NCI-H146 (cell line): ENCODE data around the gene HSF2BP.
A peak's percentile ranks its signal among the peaks of the same experiment; 100 is the strongest.
"Not testable (repeated sequence)": the region's sequence is repeated elsewhere in the genome, so short reads cannot be mapped to it uniquely, and the experiment has no call there.

Source experiments
- DNase-seq: peaks from one replicate; lab custom pipeline; 2025; lab: John Stamatoyannopoulos, UW

HSF2BP gene

DNA sequence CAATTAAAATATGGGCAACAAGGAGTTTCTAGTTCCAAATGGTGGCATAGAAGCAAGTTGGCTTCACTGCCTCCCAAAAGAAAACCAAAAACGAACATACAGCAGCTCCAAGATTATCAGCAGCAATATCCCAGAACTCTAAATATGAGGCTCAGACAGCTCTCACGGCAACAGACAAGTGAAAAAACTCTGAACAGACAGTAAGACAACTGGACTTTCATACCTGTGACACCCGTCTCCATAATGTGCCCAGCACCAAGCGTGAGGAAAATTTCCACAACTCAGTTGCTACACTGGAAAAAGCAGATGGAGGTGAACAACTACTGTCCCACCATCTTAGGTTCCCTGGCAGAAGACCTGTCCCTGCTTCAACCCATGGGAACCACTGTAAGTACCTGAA is 39.9 kb downstream of the HSF2BP start:
- no peak for DNase-seq

DNA sequence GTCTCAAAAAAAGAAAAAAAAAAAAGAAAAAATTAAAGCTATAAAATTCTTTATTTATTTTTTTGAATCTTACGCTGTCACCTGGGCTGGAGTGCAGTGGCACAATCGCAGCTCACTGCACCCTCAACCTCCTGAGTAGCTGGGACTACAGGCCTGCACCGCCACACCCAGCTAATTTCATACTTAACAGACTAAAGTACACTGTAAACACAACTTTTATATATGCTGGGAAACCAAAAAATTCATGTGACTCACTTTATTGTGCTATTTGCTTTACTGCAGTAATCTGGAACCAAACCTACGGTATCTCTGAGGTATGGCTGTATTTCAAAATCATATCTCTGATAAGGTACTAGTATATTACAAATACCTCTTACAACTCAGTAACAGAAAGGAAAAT is 40.3 kb downstream of the HSF2BP start:
- no peak for DNase-seq

DNA sequence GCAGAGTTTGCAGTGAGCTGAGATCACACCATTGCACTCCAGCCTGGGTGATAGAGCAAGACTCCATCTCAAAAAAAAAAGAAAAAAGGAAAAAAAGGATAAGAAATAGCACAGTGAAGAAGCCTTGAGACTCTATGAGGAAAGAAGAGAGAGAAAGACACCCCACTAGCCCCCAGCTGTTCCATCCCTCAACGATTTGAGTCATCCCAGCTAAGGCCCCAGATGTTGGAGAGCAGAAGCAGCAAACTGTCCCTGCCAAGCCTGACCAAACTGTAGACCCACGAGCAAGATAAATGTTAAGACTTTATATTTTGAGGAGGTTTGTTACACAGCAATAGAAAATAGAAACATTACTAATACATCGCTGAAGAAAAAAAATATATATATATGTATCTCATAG is 42.4 kb downstream of the HSF2BP start:
- DNase-seq, result not testable (repeated sequence)

DNA sequence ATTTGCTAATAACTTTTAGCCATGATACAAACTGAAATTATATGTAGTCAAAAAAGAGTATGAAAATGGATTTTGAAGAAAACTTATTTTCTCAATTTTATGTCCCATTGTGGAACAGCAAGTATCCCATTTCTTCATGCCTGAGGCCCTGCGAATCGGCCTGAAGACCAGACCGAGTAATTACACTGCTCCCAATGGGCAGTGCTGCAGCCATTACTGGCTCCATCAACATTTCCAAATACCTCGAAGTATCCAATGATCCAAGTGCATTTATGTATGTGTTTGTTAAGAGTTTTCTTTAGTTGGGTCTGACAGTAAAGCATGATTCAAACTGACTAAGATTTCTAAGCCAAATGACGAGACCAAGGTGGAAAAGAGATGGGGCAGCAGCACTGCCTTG is 44.4 kb downstream of the HSF2BP start:
- DNase-seq, result no peak

DNA sequence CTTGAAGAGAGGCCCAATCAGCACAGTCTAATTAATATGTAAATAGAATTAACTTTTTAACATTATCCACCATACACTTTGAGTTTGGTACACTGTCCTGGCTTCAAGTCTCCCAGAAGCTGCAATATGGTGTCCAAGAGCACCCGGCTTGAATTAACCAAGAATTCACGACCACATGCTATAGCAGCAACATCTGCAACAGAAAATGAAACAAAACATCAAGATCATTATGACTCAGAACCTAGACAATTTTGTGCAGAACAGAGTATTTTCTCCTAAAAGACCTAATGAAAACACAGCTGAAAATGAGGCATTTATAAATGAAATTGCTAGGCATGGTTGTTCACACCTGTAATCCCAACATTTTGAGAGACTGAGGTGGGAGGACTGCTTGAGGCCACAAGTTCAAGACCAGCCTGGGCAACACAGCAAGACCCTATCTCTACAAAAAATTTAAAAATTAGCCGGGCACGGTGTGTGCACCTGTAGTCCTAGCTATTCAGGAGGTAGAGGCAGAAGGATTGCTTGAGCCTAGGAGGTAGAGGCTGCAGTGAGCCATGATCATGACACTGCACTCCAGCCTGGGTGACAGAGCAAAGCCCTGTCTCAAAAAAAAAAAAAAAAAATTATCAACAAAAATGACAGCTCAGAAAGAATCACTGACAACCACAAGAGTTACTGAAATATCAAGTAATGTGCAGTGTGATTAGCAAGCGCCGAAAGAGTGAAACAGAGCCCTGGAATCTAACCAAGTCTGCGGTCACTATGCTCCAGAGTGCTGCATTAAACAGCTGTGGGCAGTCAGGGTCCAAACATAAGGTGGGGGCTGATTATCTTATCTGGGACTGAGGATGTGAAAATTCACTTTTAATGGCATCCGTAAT is 45.3 kb downstream of the HSF2BP start:
- no peak for DNase-seq

DNA sequence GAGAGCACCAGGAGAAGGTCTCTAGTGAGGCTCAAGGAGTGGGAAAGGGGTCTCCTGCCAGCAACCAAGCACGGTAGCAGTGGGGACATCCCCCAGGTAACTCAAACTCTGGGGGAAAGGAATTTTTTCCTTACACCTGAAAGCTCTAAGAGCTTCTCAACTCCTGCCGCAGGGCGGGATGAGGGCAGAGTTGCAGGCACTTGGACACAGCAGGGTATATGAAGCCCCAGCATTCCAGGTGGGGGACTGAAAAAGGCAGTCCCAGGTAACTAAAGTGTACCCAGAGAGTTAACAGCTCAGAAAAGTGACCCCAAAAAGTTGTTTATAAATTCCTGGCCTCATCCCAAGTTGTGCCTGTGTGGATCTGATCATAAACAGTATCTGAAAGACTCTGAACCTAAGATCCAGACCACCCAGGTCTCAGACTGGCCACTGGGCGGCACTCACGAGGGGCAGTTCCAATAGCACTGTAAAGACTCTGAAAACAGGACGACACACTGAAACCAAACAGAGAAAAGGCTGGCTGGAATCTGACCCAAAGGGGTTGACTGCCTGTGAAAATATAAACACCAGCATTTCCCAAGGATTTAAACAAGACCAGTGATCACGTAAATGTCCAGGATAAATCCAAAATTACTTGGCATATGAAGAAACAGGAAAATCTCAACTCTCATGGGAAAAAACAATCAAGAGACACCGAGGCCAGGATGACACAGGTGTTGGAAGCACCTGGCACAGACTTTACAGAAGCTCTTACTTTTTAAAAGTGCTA is 47.5 kb downstream of the HSF2BP start:
- DNase-seq, result peak; percentile 70

DNA sequence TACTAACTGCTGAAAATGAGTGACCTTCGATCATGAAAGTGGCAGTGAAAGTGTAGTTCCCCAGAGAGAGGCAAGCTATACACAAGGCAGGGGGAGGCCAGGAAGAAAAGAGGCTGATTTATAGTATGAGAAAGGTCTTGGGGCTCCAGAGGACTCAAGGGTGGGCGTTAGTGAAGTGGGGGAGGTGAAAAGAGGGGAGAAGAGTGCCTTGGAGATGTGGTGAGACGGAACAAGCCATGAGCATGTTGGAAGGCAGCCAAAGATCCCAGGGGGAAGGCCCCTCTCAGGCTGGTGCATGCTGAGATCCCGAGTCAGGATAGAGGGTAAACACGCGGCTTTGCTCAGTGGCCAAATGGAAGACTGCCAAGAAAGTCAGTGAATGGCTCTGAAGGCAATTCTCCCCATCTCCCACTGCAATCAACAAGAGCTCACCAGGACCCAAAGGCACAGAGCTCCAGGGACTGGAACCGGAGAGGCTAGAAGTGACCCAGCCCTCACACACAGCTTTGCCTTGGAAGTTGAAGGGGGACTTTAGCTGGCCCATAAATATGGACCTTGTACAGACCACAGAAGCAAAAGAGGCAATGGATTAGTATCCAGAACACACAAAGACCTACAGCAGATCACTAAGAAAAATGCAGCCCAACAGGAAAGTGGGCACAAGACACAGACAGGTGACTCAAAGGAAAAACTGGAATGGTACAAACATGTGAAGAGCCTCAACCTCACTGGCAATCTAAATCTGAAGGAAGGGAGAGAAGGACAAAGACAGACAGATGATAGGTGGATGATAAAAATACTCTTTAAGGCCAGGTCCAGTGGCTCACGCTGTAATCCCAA is 49.6 kb downstream of the HSF2BP start:
- peak; percentile 70 for DNase-seq

DNA sequence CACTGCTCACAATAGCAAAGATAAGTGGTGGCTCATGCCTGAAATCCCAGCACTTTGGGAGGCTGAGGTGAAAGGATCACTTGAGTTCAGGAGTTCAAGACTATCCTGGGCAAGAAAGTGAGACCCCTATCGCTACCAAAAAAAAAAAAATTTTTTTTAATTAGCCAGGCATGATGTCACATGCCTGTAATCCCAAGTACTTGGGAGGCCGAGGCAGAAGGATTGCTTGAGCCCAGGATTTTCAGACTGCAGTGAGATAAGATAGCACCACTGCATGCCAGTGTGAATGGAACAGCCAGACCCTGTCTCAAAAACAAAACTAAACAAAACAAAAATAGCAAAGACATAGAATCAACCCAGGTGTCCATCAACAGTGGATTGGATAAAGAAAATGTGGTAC is 50.6 kb downstream of the HSF2BP start:
- DNase-seq, result no peak

DNA sequence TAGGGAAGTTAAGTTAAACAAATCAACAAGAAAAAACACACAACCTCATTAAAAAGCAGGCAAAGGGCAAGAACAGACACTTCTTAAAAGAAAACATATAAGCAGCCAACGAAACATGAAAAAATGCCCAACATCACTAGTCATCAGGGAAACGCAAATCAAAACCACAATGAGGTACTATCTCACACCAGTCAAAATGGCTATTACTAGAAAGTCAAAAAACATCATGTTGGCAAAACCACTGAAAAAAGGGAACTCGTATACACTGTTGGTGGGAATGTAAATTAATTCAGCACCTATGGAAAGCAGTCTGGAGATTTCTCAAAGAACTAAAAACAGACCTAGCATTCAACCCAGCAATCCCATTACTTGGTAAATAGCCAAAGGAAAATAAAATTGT is 51.1 kb downstream of the HSF2BP start:
- DNase-seq, result no peak

DNA sequence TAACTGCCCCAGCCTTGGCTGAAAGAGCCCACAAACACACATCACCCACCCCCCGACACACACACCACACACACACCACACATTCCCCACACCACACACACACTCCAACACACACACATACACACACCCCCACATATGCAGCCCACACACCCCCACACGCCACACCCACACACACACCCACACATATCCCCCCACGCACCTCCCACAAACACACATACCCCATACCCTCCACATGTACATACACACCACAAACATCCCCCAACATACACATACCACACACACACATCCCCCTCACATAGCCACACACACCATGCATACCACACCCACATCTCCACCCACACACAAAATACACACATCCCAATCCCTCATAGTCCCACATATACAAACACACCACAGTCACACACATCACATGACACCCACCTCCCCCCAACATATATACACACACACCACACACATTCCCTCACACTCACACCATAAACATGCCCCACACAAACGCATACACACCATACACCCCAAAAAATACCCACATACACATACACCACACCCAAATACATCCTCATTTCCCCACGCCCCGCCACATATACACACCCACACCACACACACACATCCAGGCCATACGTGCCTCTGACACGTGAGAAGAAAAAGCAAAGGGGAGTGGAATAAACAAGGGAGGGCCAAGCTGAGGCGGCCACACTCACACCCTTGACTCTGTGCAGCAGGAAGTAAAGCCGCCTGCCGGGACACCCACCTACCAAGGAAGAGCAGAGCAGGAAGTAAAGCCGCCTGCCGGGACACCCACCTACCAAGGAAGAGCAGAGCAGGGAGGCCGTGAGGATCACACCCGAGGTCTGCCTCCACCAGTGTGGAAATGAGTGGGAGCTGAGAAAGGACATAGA is 53.7 kb downstream of the HSF2BP start:
- DNase-seq, result no peak

DNA sequence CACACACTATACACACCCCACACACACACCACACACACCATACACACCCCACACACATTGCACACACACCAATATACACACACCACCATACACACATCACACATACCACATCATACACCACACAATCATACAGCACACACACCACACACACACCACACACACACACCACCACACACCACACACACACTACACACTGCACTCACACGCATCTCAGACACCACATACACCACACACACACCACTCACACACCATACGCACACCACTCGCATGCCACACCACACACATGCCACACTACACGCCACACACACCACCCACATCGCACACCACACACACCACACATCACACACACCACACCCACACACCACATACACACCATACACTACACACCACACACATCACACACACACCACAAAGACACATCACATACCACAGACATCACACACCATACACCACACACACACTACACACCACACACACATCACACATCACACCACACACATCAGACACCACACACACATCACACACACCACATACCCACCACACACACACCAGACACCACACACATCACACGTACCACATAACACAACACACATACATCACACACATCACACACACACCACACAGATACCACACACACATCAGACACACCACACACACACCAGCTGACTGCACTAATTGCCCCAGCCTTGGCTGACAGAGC is 54.6 kb downstream of the HSF2BP start:
- no peak for DNase-seq

DNA sequence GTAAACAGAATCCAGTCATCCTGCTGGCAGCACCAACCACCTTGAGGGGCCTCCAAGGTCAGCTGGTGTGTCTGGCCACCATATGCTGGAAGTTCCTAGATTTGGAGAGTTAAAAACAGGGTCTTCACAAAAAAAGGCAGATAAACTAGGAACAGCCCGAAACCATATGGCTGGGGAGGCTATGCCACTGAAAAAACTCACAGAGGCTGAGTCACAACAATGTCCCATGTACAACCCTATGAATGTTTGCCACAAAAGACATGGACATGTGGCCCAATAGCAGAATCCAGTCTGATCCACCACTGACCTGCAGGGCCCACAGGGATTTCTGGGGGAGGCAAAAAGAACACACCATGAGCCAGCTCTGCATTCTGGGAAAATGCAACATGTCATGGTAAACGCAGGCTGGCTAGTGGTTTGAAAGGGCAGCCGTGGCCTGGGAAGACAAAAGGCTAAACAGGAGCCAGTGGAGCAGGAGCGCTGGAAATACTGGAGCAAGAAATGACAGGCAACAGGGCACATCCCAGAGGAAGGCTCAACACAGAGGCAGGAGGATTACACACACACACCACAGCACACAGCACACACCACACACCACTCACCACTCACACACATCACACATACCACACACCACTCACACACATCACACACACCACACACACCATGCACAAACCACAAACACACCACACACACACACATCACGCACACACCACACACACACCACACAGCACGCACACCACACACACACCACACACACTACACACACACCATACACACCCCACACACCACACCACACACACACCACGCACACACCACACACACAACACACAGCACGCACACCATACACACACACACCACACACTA is 55.4 kb downstream of the HSF2BP start:
- DNase-seq, result no peak

DNA sequence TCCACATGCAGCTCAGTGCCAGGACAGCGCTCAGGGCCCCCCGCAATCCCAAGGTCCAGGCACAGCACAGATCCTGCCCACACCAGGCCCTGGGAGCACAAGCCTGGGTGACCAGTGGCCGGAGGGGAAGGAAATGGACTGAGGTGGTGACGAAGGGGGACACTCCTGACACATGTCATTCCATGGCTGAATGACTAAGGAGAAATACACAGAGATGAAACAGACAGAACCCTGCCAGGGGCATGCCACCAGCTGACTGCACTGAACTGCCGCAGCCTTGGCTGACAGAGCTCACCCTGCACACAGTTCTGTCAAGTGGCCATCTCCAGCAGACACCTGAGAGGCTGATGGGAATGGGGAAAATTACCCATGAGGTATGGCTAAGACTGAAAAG is 56.1 kb downstream of the HSF2BP start:
- no peak for DNase-seq

DNA sequence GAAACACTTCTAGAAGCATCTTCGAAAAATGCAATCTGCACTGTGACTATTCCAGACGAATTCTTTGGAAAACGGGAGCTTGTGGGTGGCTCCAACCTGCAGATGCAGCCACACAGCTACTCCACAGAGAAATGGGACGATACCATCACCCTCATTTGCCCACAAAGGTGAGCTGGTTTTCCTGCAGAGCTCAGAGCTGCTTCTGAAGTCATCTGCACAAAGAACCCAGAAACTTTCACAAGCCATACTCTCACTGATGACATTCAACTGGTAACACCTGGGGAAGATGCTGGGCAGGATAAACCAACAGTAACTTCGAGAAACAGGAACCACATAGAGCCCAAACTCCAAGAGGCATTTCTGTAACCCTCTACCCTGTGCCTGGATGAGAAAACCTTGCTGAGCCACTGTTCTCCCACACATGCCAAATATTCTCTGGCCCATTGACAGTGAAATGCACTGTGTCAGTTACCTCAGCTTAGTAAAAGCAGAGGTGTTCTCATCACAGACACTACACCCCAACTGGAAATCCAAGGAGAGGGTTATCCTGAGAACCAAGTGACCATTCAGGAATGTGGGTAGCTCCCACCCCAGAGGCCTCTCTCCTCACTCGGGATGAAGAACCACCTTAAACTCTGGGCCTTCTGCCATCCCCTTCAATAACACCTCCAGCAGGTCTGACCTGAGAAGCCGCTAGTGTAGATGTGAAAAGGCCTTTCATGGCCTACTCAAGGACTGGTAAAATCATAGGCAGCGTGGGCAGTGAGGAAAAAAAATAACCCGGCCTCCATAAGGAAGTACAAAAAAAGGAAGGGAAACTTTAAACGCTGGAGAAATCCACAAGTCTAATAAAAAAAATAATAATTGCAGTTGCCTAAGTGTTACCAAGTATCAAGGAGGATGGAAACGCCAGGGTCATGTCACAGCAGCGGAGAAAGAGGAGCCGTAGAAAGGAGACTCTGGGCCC is 56.7 kb downstream of the HSF2BP start:
- no peak for DNase-seq

DNA sequence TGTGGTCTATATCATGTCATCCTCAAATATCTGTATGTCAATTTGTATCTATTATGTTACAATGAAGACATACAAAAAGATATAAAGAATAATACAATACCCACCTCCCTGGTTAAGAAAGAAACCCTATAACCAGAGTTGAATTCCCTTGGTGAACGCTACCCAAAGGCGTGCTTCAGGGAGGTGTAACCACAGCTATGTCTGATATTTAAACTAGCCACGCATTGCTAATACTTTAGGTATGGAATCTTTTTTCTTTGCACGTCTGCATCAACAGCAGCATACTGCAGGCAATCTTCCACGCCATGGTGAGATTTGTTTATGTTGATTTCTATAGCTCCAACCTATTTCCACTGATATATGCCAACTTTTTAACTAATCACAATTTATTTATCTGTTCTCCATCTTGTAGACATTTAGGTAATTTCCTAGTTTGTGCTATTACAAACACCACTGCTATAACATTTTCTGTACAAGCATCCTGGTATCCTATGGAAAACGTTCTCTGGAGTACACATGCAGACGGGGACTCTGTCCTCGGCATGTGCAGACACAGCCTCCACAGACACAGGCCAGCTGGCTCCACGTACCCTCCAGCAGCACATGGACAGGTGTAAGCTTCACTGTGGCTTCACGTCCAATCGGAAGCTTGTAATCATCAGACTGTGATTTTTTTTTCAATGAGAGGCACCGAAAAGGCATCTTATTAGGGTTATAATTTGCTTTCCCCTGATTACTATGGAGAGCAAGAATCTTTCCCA is 58.5 kb downstream of the HSF2BP start:
- DNase-seq, result peak; percentile 7

DNA sequence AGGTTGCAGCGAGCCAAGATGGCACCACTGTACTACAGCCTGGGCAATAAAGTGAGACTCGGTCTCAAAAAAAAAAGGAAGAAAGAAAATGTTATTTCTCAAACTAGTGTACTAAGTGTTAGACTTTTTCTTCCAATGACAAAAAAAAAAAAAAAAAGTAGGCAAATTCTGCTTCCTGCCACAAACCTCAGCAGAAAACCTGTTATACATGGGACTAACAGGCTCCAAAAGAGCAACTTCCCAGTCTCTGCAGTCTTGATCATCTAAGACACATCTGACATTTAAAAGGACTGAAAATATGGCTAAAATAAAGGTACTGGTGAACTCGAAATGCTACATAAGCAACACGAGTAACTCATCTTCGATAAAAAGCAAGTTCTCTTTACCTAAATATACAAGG is 59.6 kb downstream of the HSF2BP start:
- no peak for DNase-seq

DNA sequence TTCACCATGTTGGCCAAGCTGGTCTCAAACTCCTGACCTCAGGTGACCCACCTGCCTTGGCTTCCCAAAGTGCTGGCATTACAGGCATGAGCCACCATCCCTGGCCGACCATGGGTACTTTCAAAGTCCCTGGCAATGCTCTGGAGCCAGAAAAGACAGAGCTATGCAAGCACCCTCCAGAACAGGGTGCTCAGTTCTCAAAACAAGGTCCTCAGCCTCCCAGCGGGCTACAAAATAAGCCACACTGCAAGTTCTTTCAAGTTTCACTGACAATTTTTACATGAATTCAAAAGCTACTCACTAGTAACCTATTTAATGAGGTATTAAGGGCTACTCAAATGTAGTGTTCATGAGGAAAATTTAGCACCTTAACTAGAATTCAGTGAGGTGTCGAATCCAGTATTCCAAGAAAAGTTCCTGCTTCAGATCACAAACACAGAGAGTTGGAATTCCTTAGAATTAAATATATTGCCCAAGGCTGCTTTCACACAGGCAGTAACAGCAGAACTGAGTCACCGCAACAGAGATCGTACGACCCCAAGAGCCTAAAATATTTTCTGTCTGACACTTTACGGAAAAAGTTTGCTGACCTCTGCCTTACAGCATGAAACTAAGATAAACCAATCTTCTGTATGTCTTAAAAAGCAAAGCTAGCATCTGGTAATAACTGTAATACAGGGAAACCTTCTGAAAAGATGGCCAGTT is 60.7 kb downstream of the HSF2BP start:
- DNase-seq, result no peak
